GM21390 (cell line): ENCODE results near the gene TOB2.

Experiments used
- ATAC-seq: cut with Tn5 transposase; IDR thresholded peaks from one replicate; pipeline ENCODE4 v1.9.1; 2021; ENCODE audit not compliant: unreplicated experiment

The TOB2 gene

GRCh38 chr22:41446639-41447434, at the start of gene TOB2:
TSS of gene TOB2 (minus strand) at chr22:41446801. CDS start at chr22:41437345, 9,456 bp downstream.
- peak; percentile 32 for ATAC-seq

- ATAC-seq = no peak
Measured at GRCh38 chr22:41491374-41492100, 44.9 kb upstream of the TOB2 start.

- ATAC-seq = no peak
Measured at GRCh38 chr22:41488596-41489385, 42.2 kb upstream of the TOB2 start.

GRCh38 chr22:41488076-41488475, 41.5 kb upstream of the TOB2 start:
- ATAC-seq = no peak

- no peak for ATAC-seq
Measured at GRCh38 chr22:41487037-41487935, 40.7 kb upstream of the TOB2 start.

GRCh38 chr22:41485033-41485432, 38.4 kb upstream of the TOB2 start:
- no peak for ATAC-seq

- no peak for ATAC-seq
Measured at GRCh38 chr22:41482319-41482935, 35.8 kb upstream of the TOB2 start.

GRCh38 chr22:41481925-41482318, 35.3 kb upstream of the TOB2 start:
- ATAC-seq = no peak

GRCh38 chr22:41481131-41481830, 34.7 kb upstream of the TOB2 start:
- ATAC-seq = no peak

- no peak for ATAC-seq
Measured at GRCh38 chr22:41480397-41480735, 33.8 kb upstream of the TOB2 start.

GRCh38 chr22:41479671-41480396, 33.2 kb upstream of the TOB2 start:
- ATAC-seq = no peak

GRCh38 chr22:41478891-41479521, 32.4 kb upstream of the TOB2 start:
- ATAC-seq = no peak

GRCh38 chr22:41478473-41478872, 31.9 kb upstream of the TOB2 start:
- no peak for ATAC-seq

GRCh38 chr22:41474872-41475451, 28.4 kb upstream of the TOB2 start:
- no peak for ATAC-seq

GRCh38 chr22:41471568-41471967, 25.0 kb upstream of the TOB2 start:
- no peak for ATAC-seq

GRCh38 chr22:41470886-41471285, 24.3 kb upstream of the TOB2 start:
- no peak for ATAC-seq

GRCh38 chr22:41469218-41469851, 22.7 kb upstream of the TOB2 start:
- ATAC-seq = no peak
